HL-60 (cell line): Measurements from ENCODE around the gene PRKAG1.

Experiments
- GABPA ChIP-seq: IDR thresholded peaks from 2 replicates; pipeline ENCODE4 v1.6.1; 2012; ENCODE audit warnings: low read depth
- POLR2AphosphoS5 ChIP-seq: IDR thresholded peaks from 2 replicates; pipeline ENCODE4 v1.6.1; 2012; ENCODE audit warnings: low read depth
- SPI1 ChIP-seq: IDR thresholded peaks from 2 replicates; pipeline ENCODE4 v1.6.1; 2012; ENCODE audit warnings: low read depth, mild to moderate bottlenecking, borderline replicate concordance
- TF ChIP-seq, protein P1 (sequence below): IDR thresholded peaks from one replicate; pipeline ENCODE4 v1.5.1; 2011; ENCODE audit warnings: low read length, control low read depth, inconsistent platforms; ENCODE audit not compliant: insufficient read depth

DNA sequence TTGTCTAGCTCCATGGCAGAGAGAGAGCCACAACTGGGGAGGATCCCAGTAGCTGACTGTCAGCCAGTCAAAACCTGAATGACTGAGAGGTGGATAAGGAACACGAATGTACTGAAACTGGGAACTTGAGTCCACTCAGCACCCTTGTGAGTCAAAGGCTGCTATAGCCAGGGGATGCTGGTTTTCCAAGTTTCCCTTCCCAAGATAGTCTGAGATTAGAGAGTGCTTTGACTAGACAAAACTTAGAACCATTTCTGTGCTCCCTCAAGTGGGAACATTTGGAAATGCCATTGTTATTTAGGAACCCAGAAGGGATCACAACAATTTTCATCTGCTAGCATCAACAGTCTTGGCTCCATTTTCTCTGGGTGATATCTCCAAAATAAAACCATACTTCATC lies 4.0 kb downstream of the PRKAG1 start:
- TF ChIP-seq, protein P1, sequence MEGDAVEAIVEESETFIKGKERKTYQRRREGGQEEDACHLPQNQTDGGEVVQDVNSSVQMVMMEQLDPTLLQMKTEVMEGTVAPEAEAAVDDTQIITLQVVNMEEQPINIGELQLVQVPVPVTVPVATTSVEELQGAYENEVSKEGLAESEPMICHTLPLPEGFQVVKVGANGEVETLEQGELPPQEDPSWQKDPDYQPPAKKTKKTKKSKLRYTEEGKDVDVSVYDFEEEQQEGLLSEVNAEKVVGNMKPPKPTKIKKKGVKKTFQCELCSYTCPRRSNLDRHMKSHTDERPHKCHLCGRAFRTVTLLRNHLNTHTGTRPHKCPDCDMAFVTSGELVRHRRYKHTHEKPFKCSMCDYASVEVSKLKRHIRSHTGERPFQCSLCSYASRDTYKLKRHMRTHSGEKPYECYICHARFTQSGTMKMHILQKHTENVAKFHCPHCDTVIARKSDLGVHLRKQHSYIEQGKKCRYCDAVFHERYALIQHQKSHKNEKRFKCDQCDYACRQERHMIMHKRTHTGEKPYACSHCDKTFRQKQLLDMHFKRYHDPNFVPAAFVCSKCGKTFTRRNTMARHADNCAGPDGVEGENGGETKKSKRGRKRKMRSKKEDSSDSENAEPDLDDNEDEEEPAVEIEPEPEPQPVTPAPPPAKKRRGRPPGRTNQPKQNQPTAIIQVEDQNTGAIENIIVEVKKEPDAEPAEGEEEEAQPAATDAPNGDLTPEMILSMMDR, result no peak
- TF ChIP-seq POLR2AphosphoS5 (no peak), SPI1 (no peak), GABPA (no peak)
